Stimulated activated CD4-positive, alpha-beta T cell treated with anti-CD3 and anti-CD28 coated beads, Interleukin-15, amount 100 ng/mL, for 48 hours (primary cell): ENCODE results near the gene SYCP2L.

ENCODE experiments used
- DNase-seq, 2 donors: peaks; one replicate each; pipeline ENCODE4 v3.0.0-alpha.2; 2020; ENCODE audit warnings: low read depth in 2 of 2

SYCP2L gene

GRCh38 chr6:11007715-11008608 is 121.1 kb downstream of the SYCP2L start:
- DNase-seq, result no peak

- DNase-seq, result no peak
Measured at GRCh38 chr6:11008821-11009220, 122.0 kb downstream of the SYCP2L start.

- no peak for DNase-seq
Measured at GRCh38 chr6:11009353-11009752, 122.5 kb downstream of the SYCP2L start.

- no peak for DNase-seq
Measured at GRCh38 chr6:11011787-11012234, 125.0 kb downstream of the SYCP2L start.

GRCh38 chr6:11012295-11012754 is 125.5 kb downstream of the SYCP2L start:
- DNase-seq, result no peak

- DNase-seq, result no peak
Measured at GRCh38 chr6:11012976-11013720, 126.3 kb downstream of the SYCP2L start.

- no peak for DNase-seq
Measured at GRCh38 chr6:11013721-11014070, 126.8 kb downstream of the SYCP2L start.

- no peak for DNase-seq
Measured at GRCh38 chr6:11015102-11015501, 128.2 kb downstream of the SYCP2L start.

GRCh38 chr6:11016452-11016851 is 129.6 kb downstream of the SYCP2L start:
- DNase-seq, result no peak

GRCh38 chr6:11017090-11017489 is 130.2 kb downstream of the SYCP2L start:
- no peak for DNase-seq

GRCh38 chr6:11018225-11018624 is 131.4 kb downstream of the SYCP2L start:
- no peak for DNase-seq

GRCh38 chr6:11021003-11021402 is 134.2 kb downstream of the SYCP2L start:
- DNase-seq, result no peak

- no peak for DNase-seq
Measured at GRCh38 chr6:11021714-11022113, 134.9 kb downstream of the SYCP2L start.

GRCh38 chr6:11023032-11023431 is 136.2 kb downstream of the SYCP2L start:
- no peak for DNase-seq
